K562 (cell line): Measurements from ENCODE around the gene ZDHHC5. TPM values are rescaled to one million over a fixed set of nuclear protein-coding genes. Genes with fewer than 3 reads are reported as not detected.

ENCODE experiments used
- ATF1 ChIP-seq, 2 experiments: fragments of 450-650 bp in 1 of 2; IDR thresholded peaks; 2 replicates each; pipeline ENCODE4 v1.6.1; 2016; ENCODE audit warnings: missing compliant biosample characterization in 1 of 2, missing genetic modification characterization in 1 of 2
- DDX20 ChIP-seq: fragments of 450-650 bp; IDR thresholded peaks from 2 replicates; pipeline ENCODE4 v1.6.1; 2016; ENCODE audit warnings: missing genetic modification characterization, low read depth, mild to moderate bottlenecking, missing compliant biosample characterization, moderate library complexity
- ESRRB ChIP-seq: fragments of 250-450 bp; sonication (Bioruptor Pico); IDR thresholded peaks from 2 replicates; pipeline ENCODE4 v1.5.0; 2020; ENCODE audit warnings: mild to moderate bottlenecking, moderate library complexity, borderline replicate concordance
- POLR2G ChIP-seq: fragments of 200-400 bp; formaldehyde crosslinking; IDR thresholded peaks from 2 replicates; pipeline ENCODE4 v1.6.1; 2017; ENCODE audit warnings: low read depth, mild to moderate bottlenecking, antibody characterized with exemption, low read length, moderate library complexity
- PPARD ChIP-seq: fragments of 250-450 bp; sonication (Bioruptor Pico); IDR thresholded peaks from 2 replicates; pipeline ENCODE4 v1.8.0; 2022; ENCODE audit warnings: inconsistent platforms, mild to moderate bottlenecking, moderate library complexity
- RFX7 ChIP-seq: fragments of 250-450 bp; sonication (Bioruptor Pico); IDR thresholded peaks from 2 replicates; pipeline ENCODE4 v1.5.1; 2021; ENCODE audit warnings: mild to moderate bottlenecking
- SIX5 ChIP-seq, 2 experiments: IDR thresholded peaks; 2 replicates each; pipeline ENCODE4 v1.6.1; 2011; ENCODE audit warnings: low read length in 2 of 2, borderline replicate concordance in 1 of 2, low read depth in 1 of 2, mild to moderate bottlenecking in 1 of 2, moderate library complexity in 1 of 2; ENCODE audit not compliant: insufficient read depth in 1 of 2
- XRCC5 ChIP-seq: fragments of 200-400 bp; formaldehyde crosslinking; IDR thresholded peaks from 2 replicates; pipeline ENCODE4 v1.6.1; 2017; ENCODE audit warnings: low read depth, mild to moderate bottlenecking, low read length
- ZFP36 ChIP-seq: fragments of 150-350 bp; IDR thresholded peaks from 2 replicates; pipeline ENCODE4 v1.6.1; 2018; ENCODE audit warnings: low read length, low read depth; ENCODE audit not compliant: partially characterized antibody
- ZNF766 ChIP-seq: fragments of 200-800 bp; sonication (Bioruptor generic); conservative IDR thresholded peaks from 2 replicates; pipeline ENCODE4 v1.6.1; 2016; ENCODE audit warnings: missing genetic modification characterization, missing compliant biosample characterization
- ZNF77 ChIP-seq: fragments of 250-450 bp; sonication (Bioruptor Pico); IDR thresholded peaks from 2 replicates; pipeline ENCODE4 v1.5.0; 2020
- polyA plus RNA-seq, 8 experiments: library from polyadenylated mRNA; depleted of rRNA in 4 of 8; stranded (reverse) in 5 of 8; unstranded in 3 of 8; fragments of >200 nt; fragmentation: Nextera tagmentation in 2 of 8; fragmentation: Illumina TruSeq in 1 of 8; extraction: Ambion mirVana in 2 of 8; extraction: Trizol in 1 of 8; gene quantifications; 2 replicates each; pipeline versions ENCODE4 v1.2.1 to v1.2.3, GENCODE V29; 2011 to 2014; ENCODE audit warnings: inconsistent platforms in 1 of 8, missing spikeins in 1 of 8
- total RNA-seq, 7 experiments: library from RNA; depleted of rRNA in 6 of 7; stranded (reverse); fragments of >200 nt in 6 of 7; fragmentation: Illumina TruSeq in 2 of 7; extraction: Trizol in 2 of 7; gene quantifications; 2 replicates each; pipeline versions ENCODE4 v1.2.1 to v1.2.3, GENCODE V29; 2011 to 2021; ENCODE audit warnings: low replicate concordance in 1 of 7
- TF ChIP-seq, protein P1 (sequence below): sonication (generic); formaldehyde crosslinking; IDR thresholded peaks from 2 replicates; pipeline ENCODE4 v1.8.0; 2023; ENCODE audit warnings: mild to moderate bottlenecking, missing genetic modification reagents
- TF ChIP-seq, protein P2 (sequence below): fragments of 250-450 bp; sonication (Bioruptor Pico); IDR thresholded peaks from 2 replicates; pipeline ENCODE4 v1.8.0; 2022; ENCODE audit warnings: moderate library complexity, mild to moderate bottlenecking, inconsistent platforms
- TF ChIP-seq, protein P3 (sequence below): sonication (generic); formaldehyde crosslinking; IDR thresholded peaks from 2 replicates; pipeline ENCODE4 v1.4.0; 2020; ENCODE audit warnings: mild to moderate bottlenecking, missing genetic modification reagents

The ZDHHC5 gene
- total and polyA plus RNA-seq, 9 of the 15 experiments (the other 6 are each of a cell fraction or from before 2014, with no cell fraction given) = 3.8 to 64.2 (median 35.9) TPM

DNA sequence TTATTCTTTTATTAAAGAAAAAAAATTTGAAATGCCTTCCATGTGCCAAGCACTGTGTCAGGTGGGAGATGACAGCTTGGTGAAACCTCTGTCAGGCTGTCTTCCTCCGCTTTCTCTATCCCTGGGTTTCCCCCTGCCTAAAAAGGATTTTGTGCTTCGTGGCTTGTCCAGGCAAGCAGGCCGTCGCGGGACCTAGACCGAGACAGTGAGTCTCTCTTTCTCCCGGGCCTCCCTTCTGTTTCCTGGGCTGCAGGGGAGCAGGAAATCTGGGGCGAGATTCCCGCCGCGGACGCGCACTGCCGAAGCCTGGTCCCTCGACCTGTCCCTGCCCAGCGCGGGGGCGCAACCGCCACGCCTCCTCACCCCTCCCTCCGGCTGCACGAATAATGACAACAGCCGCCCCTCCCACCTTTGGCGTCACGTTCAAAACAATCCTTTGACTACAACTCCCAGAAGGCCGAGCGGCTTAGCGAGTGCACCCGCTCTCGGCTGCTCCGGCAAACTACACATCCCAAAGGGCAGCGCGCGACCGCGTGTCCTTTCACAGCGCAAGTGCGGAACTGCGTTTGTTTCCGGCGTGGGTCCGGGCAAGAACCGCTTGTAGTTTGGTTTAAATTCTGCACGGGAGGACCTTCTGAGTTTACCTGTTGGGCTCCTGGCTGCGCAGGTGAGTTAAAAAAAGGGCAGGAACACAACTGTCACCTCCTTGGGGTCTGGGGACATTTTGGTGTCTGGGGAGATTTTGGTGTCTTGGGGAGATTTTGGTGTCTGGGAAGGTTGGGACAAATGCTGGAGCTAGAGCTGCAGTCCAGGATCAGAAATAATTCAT is 10.5 kb upstream of the ZDHHC5 start, which contains the start of gene CLP1 (continued):
- peak; percentile 39; the same call in 1 of the 2 replicates for TF ChIP-seq ATF1 (CRISPR knock-in tag; IDR thresholded peaks at IDR 0.05)
- TF ChIP-seq ATF1 (tag; IDR thresholded peaks at IDR 0.05) = peak; percentile 96
- TF ChIP-seq ZNF766 (CRISPR knock-in tag) = peak; percentile 65; the same call in 1 of the 2 replicates
- no peak for TF ChIP-seq DDX20 (tag)
- TF ChIP-seq, protein P1, sequence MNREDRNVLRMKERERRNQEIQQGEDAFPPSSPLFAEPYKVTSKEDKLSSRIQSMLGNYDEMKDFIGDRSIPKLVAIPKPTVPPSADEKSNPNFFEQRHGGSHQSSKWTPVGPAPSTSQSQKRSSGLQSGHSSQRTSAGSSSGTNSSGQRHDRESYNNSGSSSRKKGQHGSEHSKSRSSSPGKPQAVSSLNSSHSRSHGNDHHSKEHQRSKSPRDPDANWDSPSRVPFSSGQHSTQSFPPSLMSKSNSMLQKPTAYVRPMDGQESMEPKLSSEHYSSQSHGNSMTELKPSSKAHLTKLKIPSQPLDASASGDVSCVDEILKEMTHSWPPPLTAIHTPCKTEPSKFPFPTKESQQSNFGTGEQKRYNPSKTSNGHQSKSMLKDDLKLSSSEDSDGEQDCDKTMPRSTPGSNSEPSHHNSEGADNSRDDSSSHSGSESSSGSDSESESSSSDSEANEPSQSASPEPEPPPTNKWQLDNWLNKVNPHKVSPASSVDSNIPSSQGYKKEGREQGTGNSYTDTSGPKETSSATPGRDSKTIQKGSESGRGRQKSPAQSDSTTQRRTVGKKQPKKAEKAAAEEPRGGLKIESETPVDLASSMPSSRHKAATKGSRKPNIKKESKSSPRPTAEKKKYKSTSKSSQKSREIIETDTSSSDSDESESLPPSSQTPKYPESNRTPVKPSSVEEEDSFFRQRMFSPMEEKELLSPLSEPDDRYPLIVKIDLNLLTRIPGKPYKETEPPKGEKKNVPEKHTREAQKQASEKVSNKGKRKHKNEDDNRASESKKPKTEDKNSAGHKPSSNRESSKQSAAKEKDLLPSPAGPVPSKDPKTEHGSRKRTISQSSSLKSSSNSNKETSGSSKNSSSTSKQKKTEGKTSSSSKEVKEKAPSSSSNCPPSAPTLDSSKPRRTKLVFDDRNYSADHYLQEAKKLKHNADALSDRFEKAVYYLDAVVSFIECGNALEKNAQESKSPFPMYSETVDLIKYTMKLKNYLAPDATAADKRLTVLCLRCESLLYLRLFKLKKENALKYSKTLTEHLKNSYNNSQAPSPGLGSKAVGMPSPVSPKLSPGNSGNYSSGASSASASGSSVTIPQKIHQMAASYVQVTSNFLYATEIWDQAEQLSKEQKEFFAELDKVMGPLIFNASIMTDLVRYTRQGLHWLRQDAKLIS (CRISPR knock-in tag) = 0 out of 2 replicates have a peak, but pooled peaks have one; percentile 31
- peak; percentile 93 for TF ChIP-seq SIX5 (IDR thresholded peaks at IDR 0.05; ENCODE audit: borderline replicate concordance in 1 of 2, insufficient read depth in 1 of 2, low read depth in 1 of 2, low read length in 2 of 2)
- TF ChIP-seq ZNF77 (CRISPR knock-in tag) = no peak
- no peak for TF ChIP-seq ESRRB
- TF ChIP-seq, protein P2, sequence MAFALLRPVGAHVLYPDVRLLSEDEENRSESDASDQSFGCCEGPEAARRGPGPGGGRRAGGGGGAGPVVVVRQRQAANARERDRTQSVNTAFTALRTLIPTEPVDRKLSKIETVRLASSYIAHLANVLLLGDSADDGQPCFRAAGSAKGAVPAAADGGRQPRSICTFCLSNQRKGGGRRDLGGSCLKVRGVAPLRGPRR (CRISPR knock-in tag) = no peak
- TF ChIP-seq, protein P3, sequence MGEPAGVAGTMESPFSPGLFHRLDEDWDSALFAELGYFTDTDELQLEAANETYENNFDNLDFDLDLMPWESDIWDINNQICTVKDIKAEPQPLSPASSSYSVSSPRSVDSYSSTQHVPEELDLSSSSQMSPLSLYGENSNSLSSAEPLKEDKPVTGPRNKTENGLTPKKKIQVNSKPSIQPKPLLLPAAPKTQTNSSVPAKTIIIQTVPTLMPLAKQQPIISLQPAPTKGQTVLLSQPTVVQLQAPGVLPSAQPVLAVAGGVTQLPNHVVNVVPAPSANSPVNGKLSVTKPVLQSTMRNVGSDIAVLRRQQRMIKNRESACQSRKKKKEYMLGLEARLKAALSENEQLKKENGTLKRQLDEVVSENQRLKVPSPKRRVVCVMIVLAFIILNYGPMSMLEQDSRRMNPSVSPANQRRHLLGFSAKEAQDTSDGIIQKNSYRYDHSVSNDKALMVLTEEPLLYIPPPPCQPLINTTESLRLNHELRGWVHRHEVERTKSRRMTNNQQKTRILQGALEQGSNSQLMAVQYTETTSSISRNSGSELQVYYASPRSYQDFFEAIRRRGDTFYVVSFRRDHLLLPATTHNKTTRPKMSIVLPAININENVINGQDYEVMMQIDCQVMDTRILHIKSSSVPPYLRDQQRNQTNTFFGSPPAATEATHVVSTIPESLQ (CRISPR knock-in tag) = no peak
- TF ChIP-seq XRCC5 = no peak
- peak; percentile 55; the same call in 1 of the 2 replicates for TF ChIP-seq RFX7 (CRISPR knock-in tag)
- peak; percentile 5 for TF ChIP-seq ZFP36
- no peak for TF ChIP-seq PPARD (CRISPR knock-in tag)
- peak; percentile 86 for TF ChIP-seq POLR2G
